NCI-H748 (cell line): ENCODE results near the gene RAP2A.
A peak's percentile ranks its signal among the peaks of the same experiment; 100 is the strongest.

ENCODE experiments used
- DNase-seq: peaks from one replicate; lab custom pipeline; 2025; ENCODE audit not compliant: unreplicated experiment; lab: John Stamatoyannopoulos, UW

Gene RAP2A

GRCh38 chr13:97422118-97423054 lies 11.6 kb upstream of the RAP2A start:
- DNase-seq: no peak

GRCh38 chr13:97423300-97424045 lies 10.5 kb upstream of the RAP2A start:
- no peak for DNase-seq

- no peak for DNase-seq
Measured at GRCh38 chr13:97425590-97425989, 8.4 kb upstream of the RAP2A start.

GRCh38 chr13:97426695-97427094 lies 7.3 kb upstream of the RAP2A start:
- no peak for DNase-seq

- peak; percentile 73 for DNase-seq
Measured at GRCh38 chr13:97429681-97430081, 4.3 kb upstream of the RAP2A start.

GRCh38 chr13:97430296-97430695 lies 3.7 kb upstream of the RAP2A start:
- DNase-seq: peak; percentile 66

GRCh38 chr13:97431171-97431764 lies 2.7 kb upstream of the RAP2A start:
- DNase-seq: no peak

GRCh38 chr13:97432232-97432916 lies 1.6 kb upstream of the RAP2A start:
- peak; percentile 48 for DNase-seq

GRCh38 chr13:97432917-97433726 lies 847 bp upstream of the RAP2A start:
- DNase-seq: peak; percentile 100

- DNase-seq: peak; percentile 75
Measured at GRCh38 chr13:97434397-97435201, 630 bp downstream of the RAP2A start.

GRCh38 chr13:97435323-97435722 lies 1.4 kb downstream of the RAP2A start:
- DNase-seq: no peak

GRCh38 chr13:97435794-97436193 lies 1.8 kb downstream of the RAP2A start:
- peak; percentile 37 for DNase-seq

GRCh38 chr13:97436845-97437244 lies 2.9 kb downstream of the RAP2A start:
- no peak for DNase-seq

GRCh38 chr13:97437729-97438128 lies 3.8 kb downstream of the RAP2A start:
- DNase-seq: no peak

- no peak for DNase-seq
Measured at GRCh38 chr13:97438856-97439595, 5.1 kb downstream of the RAP2A start.

- no peak for DNase-seq
Measured at GRCh38 chr13:97440598-97441170, 6.7 kb downstream of the RAP2A start.

- no peak for DNase-seq
Measured at GRCh38 chr13:97441368-97441767, 7.4 kb downstream of the RAP2A start.

GRCh38 chr13:97445522-97446187 lies 11.7 kb downstream of the RAP2A start:
- DNase-seq: peak; percentile 93
